ENCODE results near the gene BCL11B.

BCL11B gene

GRCh38 chr14:99137001-99137700 is 134.8 kb downstream of the BCL11B start:
- DNase-seq (ENCODE audit: low spot score) = no peak

- no peak for DNase-seq (ENCODE audit: low spot score)
Observed at GRCh38 chr14:99136401-99136800, 135.6 kb downstream of the BCL11B start.

GRCh38 chr14:99136047-99136400 is 136.0 kb downstream of the BCL11B start:
- no peak for DNase-seq (ENCODE audit: low spot score)

- no peak for DNase-seq (ENCODE audit: low spot score)
Observed at GRCh38 chr14:99134516-99135046, 137.4 kb downstream of the BCL11B start.

GRCh38 chr14:99133636-99134515 is 138.1 kb downstream of the BCL11B start:
- no peak for DNase-seq (ENCODE audit: low spot score)

- DNase-seq (ENCODE audit: low spot score) = no peak
Observed at GRCh38 chr14:99132821-99133635, 139.0 kb downstream of the BCL11B start.

GRCh38 chr14:99131632-99132271 is 140.2 kb downstream of the BCL11B start:
- no peak for DNase-seq (ENCODE audit: low spot score)

GRCh38 chr14:99129998-99130397 is 142.0 kb downstream of the BCL11B start:
- no peak for DNase-seq (ENCODE audit: low spot score)

GRCh38 chr14:99129211-99129696 is 142.7 kb downstream of the BCL11B start:
- no peak for DNase-seq (ENCODE audit: low spot score)

GRCh38 chr14:99128185-99128584 is 143.8 kb downstream of the BCL11B start:
- no peak for DNase-seq (ENCODE audit: low spot score)

GRCh38 chr14:99127651-99128167 is 144.3 kb downstream of the BCL11B start:
- no peak for DNase-seq (ENCODE audit: low spot score)

GRCh38 chr14:99125616-99126431 is 146.2 kb downstream of the BCL11B start:
- DNase-seq (ENCODE audit: low spot score) = no peak

- DNase-seq (ENCODE audit: low spot score) = no peak
Observed at GRCh38 chr14:99125113-99125512, 146.9 kb downstream of the BCL11B start.

GRCh38 chr14:99124482-99125105 is 147.4 kb downstream of the BCL11B start:
- no peak for DNase-seq (ENCODE audit: low spot score)

GRCh38 chr14:99123208-99123870 is 148.7 kb downstream of the BCL11B start:
- no peak for DNase-seq (ENCODE audit: low spot score)

GRCh38 chr14:99122521-99123125 is 149.4 kb downstream of the BCL11B start:
- DNase-seq (ENCODE audit: low spot score) = no peak

- no peak for DNase-seq (ENCODE audit: low spot score)
Observed at GRCh38 chr14:99121319-99121875, 150.6 kb downstream of the BCL11B start.

- DNase-seq (ENCODE audit: low spot score) = no peak
Observed at GRCh38 chr14:99120526-99121318, 151.3 kb downstream of the BCL11B start.
